Uterus (tissue), 2 donors: ENCODE data around the gene LARP1.

ENCODE experiments used
- CTCF ChIP-seq, 4 experiments: fragments of 200-600 bp in 2 of 4; fragments of 450-650 bp in 2 of 4; sonication (generic) in 2 of 4; IDR thresholded peaks; one replicate each; pipeline ENCODE4 v1.5.1; 2016 to 2019; ENCODE audit warnings: antibody characterized with exemption in 4 of 4, mild to moderate bottlenecking in 2 of 4, moderate library complexity in 1 of 4
- POLR2A ChIP-seq, 2 donors: fragments of 450-650 bp; IDR thresholded peaks; one replicate each; pipeline ENCODE4 v1.6.1; 2016; ENCODE audit warnings: antibody characterized with exemption in 2 of 2, mild to moderate bottlenecking in 1 of 2, moderate library complexity in 1 of 2

- no peak for TF ChIP-seq CTCF (IDR thresholded peaks at IDR 0.05)
- TF ChIP-seq POLR2A (IDR thresholded peaks at IDR 0.05) = no peak
These were observed 36.4 kb downstream of the LARP1 start for GRCh38 chr5:154791535-154791934.
